Gastroesophageal sphincter (tissue), 3 donors: ENCODE data around the gene SHANK1.

Experiments
- CTCF ChIP-seq, 4 experiments: fragments of 200-600 bp in 2 of 4; fragments of 450-650 bp in 2 of 4; sonication (generic) in 1 of 4; IDR thresholded peaks; one replicate each; pipeline ENCODE4 v1.5.1; 2017 to 2019; ENCODE audit warnings: antibody characterized with exemption in 4 of 4, mild to moderate bottlenecking in 2 of 4, moderate library complexity in 2 of 4
- EP300 ChIP-seq: sonication (generic); formaldehyde crosslinking; IDR thresholded peaks from one replicate; pipeline ENCODE4 v1.6.1; 2017; ENCODE audit warnings: antibody characterized with exemption, mild to moderate bottlenecking

- no peak for TF ChIP-seq CTCF (IDR thresholded peaks at IDR 0.05)
- TF ChIP-seq EP300, result no peak
Observed at GRCh38 chr19:50750010-50750409, 30.4 kb upstream of the SHANK1 start.
